ENCODE data around the gene PPTC7. TPM values are rescaled to one million over a fixed set of nuclear protein-coding genes. Genes with fewer than 3 reads are reported as not detected.

The PPTC7 gene
- total and polyA plus RNA-seq, 2 of the 4 experiments (the other 2 are of a cell fraction) = 4.1 to 6.8 TPM

GRCh38 chr12:110498984-110499706, 84.0 kb downstream of the PPTC7 start:
- no peaks in the 10 kb centered on the region for H3K9me3 ChIP-seq (ENCODE audit: control insufficient read depth, insufficient read depth, low read length)
- no peak overlapping the region for H3K23ac ChIP-seq (ENCODE audit: low read depth, low read length)
- ChIA-PET CTCF (interaction anchor here (1.0 kb wide), 1 partner anchor 49 kb away, joined by 3 read pairs; the partner anchor contains the start of gene ARPC3), POLR2A (ENCODE audit: unreplicated experiment) (no interaction called here)
- no peak overlapping the region for H2AFZ ChIP-seq (replicated peaks; ENCODE audit: low read length, poor library complexity)
- H4K91ac ChIP-seq (ENCODE audit: insufficient read depth, low read depth, low read length) = no peak overlapping the region
- no peak overlapping the region for H3K4ac ChIP-seq (ENCODE audit: low read depth, low read length)
- H2AK9ac ChIP-seq (replicated peaks; ENCODE audit: low read depth, low read length, poor library complexity) = no peak overlapping the region
- no peak overlapping the region for H3K4me3 ChIP-seq (ENCODE audit: insufficient read depth, low read depth, low read length)
- no peak overlapping the region for H2BK120ac ChIP-seq (ENCODE audit: low read depth, low read length)
- H3K9ac ChIP-seq (ENCODE audit: low read depth, low read length) = no peak overlapping the region
- H2BK15ac ChIP-seq (ENCODE audit: low read depth, low read length) = no peak overlapping the region
- DNase-seq = peak; percentile 13
- H2BK20ac ChIP-seq (ENCODE audit: low read depth, low read length) = no peak overlapping the region
- peaks cover 2% of the 10 kb centered on the region for H4K20me1 ChIP-seq (ENCODE audit: insufficient read depth, low read length)
- no peak overlapping the region for H4K8ac ChIP-seq (ENCODE audit: low read depth in 2 of 2, low read length in 2 of 2)
- intact Hi-C loops (cut with micrococcal nuclease) (no loop called here), in situ Hi-C loops (cut with MboI; ENCODE audit: low sequenced_read_pairs) (no loop called here), dilution Hi-C loops (cut with HindIII; ENCODE audit: low sequenced_read_pairs, unreplicated experiment) (no loop called here)
- BruUV-seq (replicated peaks) = TSS peak; percentile 12
- no CpG with 5 or more reads among the region's 4 CpGs for WGBS, 2 experiments (ENCODE audit: extremely low coverage in 2 of 2, insufficient read length in 1 of 2)
- no peak overlapping the region for H3K56ac ChIP-seq (ENCODE audit: extremely low read depth, insufficient read depth, low read length)
- no peak overlapping the region for H2AK5ac ChIP-seq (ENCODE audit: low read depth, low read length)
- H3K4me1 ChIP-seq (ENCODE audit: control insufficient read depth, insufficient read depth, low read length) = no peaks in the 10 kb centered on the region
- no peak overlapping the region for H3K14ac ChIP-seq (replicated peaks; ENCODE audit: low read depth, low read length)
- H2BK5ac ChIP-seq (ENCODE audit: low read depth, low read length, poor library complexity, severe bottlenecking) = peak overlapping the region; percentile 22
- no peak for TF ChIP-seq MXI1 (IDR thresholded peaks at IDR 0.05; ENCODE audit: borderline replicate concordance, low read depth, low read length)
- TF ChIP-seq BHLHE40 (IDR thresholded peaks at IDR 0.05; ENCODE audit: low read depth, low read length) = no peak
- no peak for TF ChIP-seq RFX5 (IDR thresholded peaks at IDR 0.05; ENCODE audit: low read depth, low read length)
- peak; percentile 12; the same call in 1 of the 2 replicates for TF ChIP-seq CEBPB (IDR thresholded peaks at IDR 0.05; ENCODE audit: low read depth, low read length)
- TF ChIP-seq SMC3 (IDR thresholded peaks at IDR 0.05; ENCODE audit: low read depth, low read length) = no peak
- TF ChIP-seq ELK1 (IDR thresholded peaks at IDR 0.05; ENCODE audit: borderline replicate concordance, low read depth, low read length) = no peak
- TF ChIP-seq RCOR1 (IDR thresholded peaks at IDR 0.05; ENCODE audit: insufficient replicate concordance, low read length) = no peak
- TF ChIP-seq RAD21 (IDR thresholded peaks at IDR 0.05; ENCODE audit: low read length) = no peak
- no peak for TF ChIP-seq MAZ (IDR thresholded peaks at IDR 0.05; ENCODE audit: borderline replicate concordance, low read depth, low read length)
- H3K4me2 ChIP-seq (ENCODE audit: low read depth, low read length) = no peak overlapping the region
- no peaks in the 10 kb centered on the region for H3K27me3 ChIP-seq (ENCODE audit: control insufficient read depth, insufficient read depth, low read length)
- H3K36me3 ChIP-seq (ENCODE audit: control insufficient read depth, insufficient read depth, low read length) = peaks cover 9% of the 10 kb centered on the region
- peaks cover 14 to 26% of the 10 kb centered on the region in 2 experiments; a peak in 3 of 4 replicates for H3K79me1 ChIP-seq (ENCODE audit: low read depth in 1 of 2, low read length in 2 of 2)
- no peak for ATAC-seq (ENCODE audit: low read depth)
- H4K5ac ChIP-seq (ENCODE audit: low read depth, low read length) = no peak overlapping the region
- H3K9me1 ChIP-seq (ENCODE audit: insufficient read depth, low read length) = peaks cover 3% of the 10 kb centered on the region
- H3K18ac ChIP-seq (ENCODE audit: low read depth, low read length) = no peak overlapping the region
- H3K27ac ChIP-seq (ENCODE audit: insufficient read depth, low read length) = no peak overlapping the region
